ENCODE results near the gene BCL6. TPM values are rescaled to one million over a fixed set of nuclear protein-coding genes. Genes with fewer than 3 reads are reported as not detected.

BCL6 gene
- total and polyA plus RNA-seq, 9 of the 15 experiments (the other 6 are each of a cell fraction or from before 2014, with no cell fraction given): 0.08 to 3.5 (median 1.6) TPM

- H4K20me1 ChIP-seq (replicated peaks; ENCODE audit: control insufficient read depth, insufficient read depth, low read length): no peaks in the 10 kb centered on the region
- H3K4me3 ChIP-seq: no peak overlapping the region
- no peaks in the 10 kb centered on the region for H3K9me1 ChIP-seq (ENCODE audit: control insufficient read depth, insufficient read depth, low read length)
- FAIRE-seq: no peak
- intact Hi-C loops (cut with micrococcal nuclease): no loop called here
- H3K36me3 ChIP-seq (ENCODE audit: control insufficient read depth, insufficient read depth, low read length): no peaks in the 10 kb centered on the region
- POLR2A ChIA-PET: no interaction called here
- no peak overlapping the region for H3K27ac ChIP-seq (ENCODE audit: extremely low read depth, low read depth, low read length)
- in situ Hi-C loops (cut with MboI): no loop called here
- no TSS peak for BruUV-seq (replicated peaks)
- CTCF ChIA-PET (ENCODE audit: low intra/inter-chr PET ratio): interaction anchor here (0.6 kb wide), 1 partner anchor 1206 kb away, joined by 3 read pairs; no protein-coding TSS in a partner anchor
- peaks cover 0 to 26% of the 10 kb centered on the region in 2 experiments; a peak in 3 of 5 replicates for H3K27me3 ChIP-seq (ENCODE audit: control insufficient read depth in 2 of 2, insufficient read depth in 2 of 2, low read length in 2 of 2)
- 5% methylated on average over 2 of the region's 2 CpGs for WGBS (ENCODE audit: insufficient coverage, low coverage, missing lambda C conversion rate)
- H3K4me1 ChIP-seq (replicated peaks in 1 of 2; ENCODE audit: control insufficient read depth in 2 of 2, insufficient read depth in 2 of 2, low read length in 2 of 2): no peaks in the 10 kb centered on the region
- no peak for ATAC-seq
- no peaks in the 10 kb centered on the region for H3K79me2 ChIP-seq (ENCODE audit: control insufficient read depth, insufficient read depth, low read length)
- no peak overlapping the region for H2AFZ ChIP-seq (ENCODE audit: low read depth, low read length)
- no peak overlapping the region for H3K9ac ChIP-seq (ENCODE audit: insufficient read depth in 1 of 2, low read depth in 2 of 2, low read length in 2 of 2)
- H3K9me3 ChIP-seq (replicated peaks; ENCODE audit: control insufficient read depth, insufficient read depth, low read depth, low read length): no peaks in the 10 kb centered on the region
- TF ChIP-seq ZNF668 (CRISPR knock-in tag; IDR thresholded peaks at IDR 0.05): no peak
- TF ChIP-seq ATF7 (IDR thresholded peaks at IDR 0.05): no peak
- TF ChIP-seq PBX2 (CRISPR knock-in tag; IDR thresholded peaks at IDR 0.05; ENCODE audit: low read depth): no peak
- no peak for TF ChIP-seq PBX2 (tag; conservative IDR thresholded peaks at IDR 0.05; ENCODE audit: low read depth)
- TF ChIP-seq POLR2G (IDR thresholded peaks at IDR 0.05; ENCODE audit: low read depth, low read length): no peak
- no peak for TF ChIP-seq POLR2AphosphoS2 (IDR thresholded peaks at IDR 0.05; ENCODE audit: low read length)
- TF ChIP-seq NCOA6 (IDR thresholded peaks at IDR 0.05): no peak
- TF ChIP-seq ZBTB9 (CRISPR knock-in tag; IDR thresholded peaks at IDR 0.05): no peak
- TF ChIP-seq RHOXF2B (CRISPR knock-in tag; conservative IDR thresholded peaks at IDR 0.05): no peak
- TF ChIP-seq HIVEP1 (CRISPR knock-in tag; IDR thresholded peaks at IDR 0.05): no peak
- no peak for TF ChIP-seq ZKSCAN3 (CRISPR knock-in tag; IDR thresholded peaks at IDR 0.05)
- TF ChIP-seq KHSRP (IDR thresholded peaks at IDR 0.05): no peak
- no peak for TF ChIP-seq CHD1 (IDR thresholded peaks at IDR 0.05; ENCODE audit: low read length)
- no peak for TF ChIP-seq ZBTB49 (CRISPR knock-in tag; IDR thresholded peaks at IDR 0.05; ENCODE audit: borderline replicate concordance)
- TF ChIP-seq SLC30A9 (CRISPR knock-in tag; IDR thresholded peaks at IDR 0.05): no peak
- TF ChIP-seq RB1 (IDR thresholded peaks at IDR 0.05; ENCODE audit: low read depth): no peak
- no peak for TF ChIP-seq KLF6 (CRISPR knock-in tag; IDR thresholded peaks at IDR 0.05; ENCODE audit: borderline replicate concordance)
- TF ChIP-seq PCBP2 (IDR thresholded peaks at IDR 0.05; ENCODE audit: low read depth, low read length, poor library complexity, severe bottlenecking): no peak
- DNase-seq (ENCODE audit: extremely low read depth in 1 of 4, low spot score in 3 of 4): no peak
- no peak overlapping the region for H3K4me2 ChIP-seq (ENCODE audit: insufficient read depth, low read length)
Measured at GRCh38 chr3:187793618-187794017, 48.4 kb upstream of the BCL6 start.
